C4-2B (cell line): ENCODE results near the gene LRMDA.

Source experiments
- ZFX ChIP-seq: fragments of 450-650 bp; IDR thresholded peaks from 2 replicates; pipeline ENCODE4 v1.6.1; 2017
- TF ChIP-seq, protein P1 (sequence below): fragments of 450-650 bp; conservative IDR thresholded peaks from 2 replicates; pipeline ENCODE4 v1.5.1; 2017; ENCODE audit warnings: mild to moderate bottlenecking

DNA sequence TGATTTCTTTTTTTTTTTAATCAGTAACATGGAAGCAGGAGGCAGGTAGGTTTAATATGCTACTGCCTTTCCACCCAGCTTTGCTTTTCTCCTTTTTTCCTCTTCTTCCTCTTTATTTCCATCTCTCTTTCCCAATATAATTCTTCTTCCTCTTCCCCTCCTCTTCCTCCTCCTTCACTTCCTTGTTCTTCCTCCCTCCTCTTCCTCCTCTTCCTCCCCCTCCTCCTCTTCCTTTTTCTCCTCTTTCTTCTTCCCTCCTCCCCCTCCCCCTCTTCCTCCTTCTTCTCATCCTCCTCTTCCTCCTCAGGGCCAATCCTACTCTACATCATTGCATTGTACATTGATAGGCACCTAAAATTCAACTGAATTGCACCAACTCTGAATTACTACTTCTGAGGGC is 41.2 kb upstream of the LRMDA start:
- TF ChIP-seq, protein P1, sequence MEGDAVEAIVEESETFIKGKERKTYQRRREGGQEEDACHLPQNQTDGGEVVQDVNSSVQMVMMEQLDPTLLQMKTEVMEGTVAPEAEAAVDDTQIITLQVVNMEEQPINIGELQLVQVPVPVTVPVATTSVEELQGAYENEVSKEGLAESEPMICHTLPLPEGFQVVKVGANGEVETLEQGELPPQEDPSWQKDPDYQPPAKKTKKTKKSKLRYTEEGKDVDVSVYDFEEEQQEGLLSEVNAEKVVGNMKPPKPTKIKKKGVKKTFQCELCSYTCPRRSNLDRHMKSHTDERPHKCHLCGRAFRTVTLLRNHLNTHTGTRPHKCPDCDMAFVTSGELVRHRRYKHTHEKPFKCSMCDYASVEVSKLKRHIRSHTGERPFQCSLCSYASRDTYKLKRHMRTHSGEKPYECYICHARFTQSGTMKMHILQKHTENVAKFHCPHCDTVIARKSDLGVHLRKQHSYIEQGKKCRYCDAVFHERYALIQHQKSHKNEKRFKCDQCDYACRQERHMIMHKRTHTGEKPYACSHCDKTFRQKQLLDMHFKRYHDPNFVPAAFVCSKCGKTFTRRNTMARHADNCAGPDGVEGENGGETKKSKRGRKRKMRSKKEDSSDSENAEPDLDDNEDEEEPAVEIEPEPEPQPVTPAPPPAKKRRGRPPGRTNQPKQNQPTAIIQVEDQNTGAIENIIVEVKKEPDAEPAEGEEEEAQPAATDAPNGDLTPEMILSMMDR = no peak
- no peak for TF ChIP-seq ZFX
